IMR-90 (cell line): ENCODE data around the gene HORMAD2. TPM values are rescaled to one million over a fixed set of nuclear protein-coding genes. Genes with fewer than 3 reads are reported as not detected.

Experiments used
- ATAC-seq: fragments of 200-7000 bp; cut with Tn5 transposase; 2 replicates; pipeline ENCODE4 v1.9.1; 2020; ENCODE audit warnings: low read depth, mild to moderate bottlenecking, moderate library complexity
- BruUV-seq: library from RNA; stranded (reverse); fragments of 400-500 nt; replicated peaks from 2 replicates; lab custom pipeline; 2021; lab: Mats Ljungman, UMichigan
- CTCF ChIA-PET: fragments of 300-600 bp; formaldehyde crosslinking; extraction: SDS; loops from one replicate; lab custom pipeline; 2021; ENCODE audit warnings: antibody characterized with exemption; lab: Yijun Ruan, JAX
- POLR2A ChIA-PET: fragments of 300-600 bp; sonication (Branson Sonifier 250); formaldehyde crosslinking; loops from one replicate; lab custom pipeline; 2022; ENCODE audit warnings: antibody characterized with exemption; ENCODE audit not compliant: unreplicated experiment; lab: Charles Lee
- DNase-seq: peaks from one replicate; pipeline ENCODE4 v3.0.0; 2013
- H2AFZ ChIP-seq: replicated peaks from 2 replicates; pipeline ENCODE3; 2013; ENCODE audit warnings: low read length, mild to moderate bottlenecking; ENCODE audit not compliant: poor library complexity
- H2AK5ac ChIP-seq: 2 replicates; pipeline ENCODE4 v1.6.1; 2013; ENCODE audit warnings: low read depth, low read length, inconsistent platforms
- H2AK9ac ChIP-seq: replicated peaks from 2 replicates; pipeline ENCODE3; 2013; ENCODE audit warnings: mild to moderate bottlenecking, low read depth, low read length, moderate library complexity; ENCODE audit not compliant: poor library complexity
- H2BK120ac ChIP-seq: 2 replicates; pipeline ENCODE4 v1.6.1; 2013; ENCODE audit warnings: low read depth, low read length, inconsistent platforms
- H2BK15ac ChIP-seq: 3 replicates; pipeline ENCODE4 v1.6.1; 2013; ENCODE audit warnings: low read depth, low read length, inconsistent platforms
- H2BK20ac ChIP-seq: 2 replicates; pipeline ENCODE4 v1.6.1; 2013; ENCODE audit warnings: low read depth, mild to moderate bottlenecking, inconsistent platforms, low read length, moderate library complexity
- H2BK5ac ChIP-seq: 2 replicates; pipeline ENCODE4 v1.6.1; 2013; ENCODE audit warnings: mild to moderate bottlenecking, low read depth, low read length, inconsistent platforms; ENCODE audit not compliant: poor library complexity, severe bottlenecking
- H3K14ac ChIP-seq: replicated peaks from 2 replicates; pipeline ENCODE4 v1.6.1; 2013; ENCODE audit warnings: low read depth, low read length, inconsistent platforms
- H3K18ac ChIP-seq: 2 replicates; pipeline ENCODE4 v1.6.1; 2013; ENCODE audit warnings: low read depth, low read length, control low read depth
- H3K23ac ChIP-seq: 2 replicates; pipeline ENCODE4 v1.6.1; 2013; ENCODE audit warnings: low read depth, low read length, inconsistent platforms
- H3K27ac ChIP-seq: 2 replicates; pipeline ENCODE4 v1.5.1; 2013; ENCODE audit warnings: mild to moderate bottlenecking, control low read depth, low read length; ENCODE audit not compliant: insufficient read depth
- H3K27me3 ChIP-seq: 2 replicates; pipeline ENCODE4 v1.6.1; 2013; ENCODE audit warnings: low read length; ENCODE audit not compliant: control insufficient read depth, insufficient read depth
- H3K36me3 ChIP-seq: 2 replicates; pipeline ENCODE4 v1.6.1; 2013; ENCODE audit warnings: low read length, mixed read lengths; ENCODE audit not compliant: control insufficient read depth, insufficient read depth
- H3K4ac ChIP-seq: 2 replicates; pipeline ENCODE4 v1.6.1; 2013; ENCODE audit warnings: low read depth, low read length, inconsistent platforms
- H3K4me1 ChIP-seq: 2 replicates; pipeline ENCODE4 v1.6.1; 2013; ENCODE audit warnings: low read length, mixed read lengths; ENCODE audit not compliant: control insufficient read depth, insufficient read depth
- H3K4me2 ChIP-seq: 2 replicates; pipeline ENCODE4 v1.6.1; 2013; ENCODE audit warnings: low read depth, mild to moderate bottlenecking, control low read depth, low read length, moderate library complexity
- H3K4me3 ChIP-seq: 2 replicates; pipeline ENCODE4 v1.5.1; 2013; ENCODE audit warnings: low read depth, mild to moderate bottlenecking, control low read depth, low read length, moderate library complexity; ENCODE audit not compliant: insufficient read depth
- H3K56ac ChIP-seq: 2 replicates; pipeline ENCODE4 v1.6.1; 2013; ENCODE audit warnings: low read length, inconsistent platforms; ENCODE audit not compliant: insufficient read depth; ENCODE audit errors: extremely low read depth
- H3K79me1 ChIP-seq, 2 experiments: 2 replicates each; pipeline ENCODE4 v1.6.1; 2013; ENCODE audit warnings: low read length in 2 of 2, inconsistent platforms in 1 of 2, low read depth in 1 of 2
- H3K9ac ChIP-seq: 2 replicates; pipeline ENCODE4 v1.6.1; 2013; ENCODE audit warnings: low read depth, low read length, control low read depth
- H3K9me1 ChIP-seq: 2 replicates; pipeline ENCODE4 v1.6.1; 2013; ENCODE audit warnings: low read length, inconsistent platforms; ENCODE audit not compliant: insufficient read depth
- H3K9me3 ChIP-seq: 2 replicates; pipeline ENCODE4 v1.6.1; 2013; ENCODE audit warnings: low read length; ENCODE audit not compliant: control insufficient read depth, insufficient read depth
- H4K20me1 ChIP-seq: 2 replicates; pipeline ENCODE4 v1.6.1; 2013; ENCODE audit warnings: low read length, inconsistent platforms; ENCODE audit not compliant: insufficient read depth
- H4K5ac ChIP-seq: 2 replicates; pipeline ENCODE4 v1.6.1; 2013; ENCODE audit warnings: mild to moderate bottlenecking, low read depth, low read length, control low read depth
- H4K8ac ChIP-seq, 2 experiments: 2 replicates each; pipeline ENCODE4 v1.6.1; 2013; ENCODE audit warnings: low read depth in 2 of 2, low read length in 2 of 2, control low read depth in 1 of 2, inconsistent platforms in 1 of 2
- H4K91ac ChIP-seq: 2 replicates; pipeline ENCODE4 v1.6.1; 2013; ENCODE audit warnings: low read depth, low read length, inconsistent platforms; ENCODE audit not compliant: insufficient read depth
- BHLHE40 ChIP-seq: fragments of 150-350 bp; IDR thresholded peaks from 2 replicates; pipeline ENCODE4 v1.6.1; 2016; ENCODE audit warnings: mild to moderate bottlenecking, low read depth, low read length
- CEBPB ChIP-seq: IDR thresholded peaks from 2 replicates; pipeline ENCODE4 v1.6.1; 2012; ENCODE audit warnings: low read depth, low read length, improper control_type of control experiment
- CHD1 ChIP-seq: IDR thresholded peaks from 2 replicates; pipeline ENCODE4 v1.6.1; 2012; ENCODE audit warnings: low read depth, low read length, improper control_type of control experiment
- MAFK ChIP-seq: IDR thresholded peaks from 2 replicates; pipeline ENCODE4 v1.6.1; 2012; ENCODE audit warnings: low read depth, low read length, improper control_type of control experiment
- MAZ ChIP-seq: IDR thresholded peaks from 2 replicates; pipeline ENCODE4 v1.6.1; 2012; ENCODE audit warnings: low read depth, mild to moderate bottlenecking, low read length, improper control_type of control experiment, moderate library complexity, borderline replicate concordance
- MXI1 ChIP-seq: IDR thresholded peaks from 2 replicates; pipeline ENCODE4 v1.6.1; 2012; ENCODE audit warnings: low read depth, mild to moderate bottlenecking, low read length, moderate library complexity, borderline replicate concordance
- RAD21 ChIP-seq: IDR thresholded peaks from 2 replicates; pipeline ENCODE4 v1.6.1; 2012; ENCODE audit warnings: low read length, improper control_type of control experiment
- RCOR1 ChIP-seq: IDR thresholded peaks from 2 replicates; pipeline ENCODE4 v1.6.1; 2012; ENCODE audit warnings: mild to moderate bottlenecking, low read length, improper control_type of control experiment; ENCODE audit not compliant: insufficient replicate concordance
- SMC3 ChIP-seq: fragments of 150-350 bp; IDR thresholded peaks from 2 replicates; pipeline ENCODE4 v1.6.1; 2016; ENCODE audit warnings: low read depth, mild to moderate bottlenecking, antibody characterized with exemption, low read length, moderate library complexity
- WGBS, 2 experiments: methylation state at CpG; one replicate each; pipeline versions ENCODE4 v1.1.5 to v1.1.7; 2013; ENCODE audit warnings: missing lambda C conversion rate in 2 of 2; ENCODE audit not compliant: insufficient read length in 1 of 2; ENCODE audit errors: extremely low coverage in 2 of 2; 5-methylcytosine and 5-hydroxymethylcytosine counted together
- dilution Hi-C: fragments of 300-500 bp; cut with HindIII; formaldehyde crosslinking; loops from one replicate; pipeline ENCODE4 v1.14.3; 2018; ENCODE audit warnings: low sequenced_read_pairs; ENCODE audit not compliant: unreplicated experiment
- in situ Hi-C: fragments of 300-500 bp; cut with MboI; formaldehyde crosslinking; loops from 3 replicates; pipeline ENCODE4 v1.14.3; 2019; ENCODE audit warnings: low sequenced_read_pairs, inconsistent platforms, mixed read lengths
- intact Hi-C: fragments of 100-400 bp; cut with micrococcal nuclease; formaldehyde crosslinking; loops from 2 replicates; pipeline ENCODE4 v1.10.0; 2022
- polyA plus RNA-seq, 3 experiments: library from polyadenylated mRNA; depleted of rRNA; stranded (reverse); fragments of >200 nt; gene quantifications; 2 replicates each; pipeline ENCODE4 v1.2.3, GENCODE V29; 2012; ENCODE audit warnings: low replicate concordance in 1 of 3
- total RNA-seq: library from RNA; depleted of rRNA; stranded (reverse); fragments of >200 nt; gene quantifications from 2 replicates; pipeline ENCODE4 v1.2.3, GENCODE V29; 2012
- TF ChIP-seq, protein P1 (sequence below): fragments of 150-350 bp; IDR thresholded peaks from 2 replicates; pipeline ENCODE4 v1.6.1; 2016; ENCODE audit warnings: low read depth, mild to moderate bottlenecking, low read length, moderate library complexity, borderline replicate concordance

Gene HORMAD2
- total and polyA plus RNA-seq, 2 of the 4 experiments (the other 2 are of a cell fraction), result not detected

DNA sequence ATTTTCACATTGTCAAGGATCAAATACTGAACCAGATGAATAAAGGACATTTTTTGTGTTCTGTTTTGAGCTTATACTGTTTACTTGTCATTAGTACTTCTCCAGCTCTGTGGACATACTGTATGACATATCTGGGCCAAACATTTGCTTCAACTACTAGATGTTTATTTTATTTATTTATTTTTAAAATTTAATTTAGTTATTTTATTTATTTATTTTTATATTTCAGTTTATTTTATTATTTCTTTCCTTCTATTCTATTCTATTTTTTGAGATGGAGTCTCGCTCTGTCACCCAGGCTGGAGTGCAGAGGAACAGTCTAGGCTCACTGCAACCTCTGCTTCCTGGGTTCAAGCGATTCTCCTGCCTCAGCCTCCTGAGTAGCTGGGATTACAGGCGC is 37.0 kb downstream of the HORMAD2 start (continued):
- TF ChIP-seq MAZ, result no peak
- no peak for TF ChIP-seq MXI1
- TF ChIP-seq SMC3, result no peak
- TF ChIP-seq, protein P1, sequence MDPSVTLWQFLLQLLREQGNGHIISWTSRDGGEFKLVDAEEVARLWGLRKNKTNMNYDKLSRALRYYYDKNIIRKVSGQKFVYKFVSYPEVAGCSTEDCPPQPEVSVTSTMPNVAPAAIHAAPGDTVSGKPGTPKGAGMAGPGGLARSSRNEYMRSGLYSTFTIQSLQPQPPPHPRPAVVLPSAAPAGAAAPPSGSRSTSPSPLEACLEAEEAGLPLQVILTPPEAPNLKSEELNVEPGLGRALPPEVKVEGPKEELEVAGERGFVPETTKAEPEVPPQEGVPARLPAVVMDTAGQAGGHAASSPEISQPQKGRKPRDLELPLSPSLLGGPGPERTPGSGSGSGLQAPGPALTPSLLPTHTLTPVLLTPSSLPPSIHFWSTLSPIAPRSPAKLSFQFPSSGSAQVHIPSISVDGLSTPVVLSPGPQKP, result no peak
- no peak for TF ChIP-seq RAD21

DNA sequence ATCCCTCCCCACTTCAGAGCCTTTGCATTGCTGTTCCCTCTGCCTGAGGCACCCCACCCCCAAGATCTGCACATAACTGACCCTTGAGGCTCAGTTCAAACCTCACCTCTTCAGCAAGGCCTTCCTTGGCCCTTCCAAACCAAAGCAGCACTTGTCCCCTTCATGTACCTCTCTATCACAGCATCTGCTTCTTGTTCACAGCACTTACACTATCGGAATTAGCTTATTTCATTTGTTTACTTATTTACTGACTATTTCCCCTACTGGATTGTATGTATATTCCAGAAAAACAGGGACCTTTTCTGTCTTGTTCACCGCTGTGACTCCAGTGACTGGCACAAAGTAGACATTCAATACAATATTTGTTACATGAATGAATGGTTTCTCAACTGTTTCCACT is 38.0 kb downstream of the HORMAD2 start:
- no CpG with 5 or more reads among the region's 2 CpGs for WGBS, 2 experiments
- BruUV-seq, result no TSS peak
- Histone ChIP-seq H3K27me3 (no peaks in the 10 kb centered on the region), H4K8ac (peak overlapping the region; percentile 26 to 46; a peak in 2 of 4 replicates), H3K9me3 (no peaks in the 10 kb centered on the region), H4K91ac (peak overlapping the region; percentile 67; the same call in 1 of the 2 replicates), H3K4me1 (peaks cover 12% of the 10 kb centered on the region), H3K4me2 (no peak overlapping the region), H2AK5ac (peak overlapping the region; percentile 68), H2AK9ac (no peak overlapping the region), H4K5ac (peak overlapping the region; percentile 30; the same call in 1 of the 2 replicates), H3K9me1 (peaks cover 8% of the 10 kb centered on the region), H2BK20ac (peak overlapping the region; percentile 11; the same call in 1 of the 2 replicates), H2BK5ac (no peak overlapping the region), H3K9ac (no peak overlapping the region), H3K18ac (peak overlapping the region; percentile 51), H2AFZ (peak overlapping the region; percentile 63), H2BK120ac (peak overlapping the region; percentile 48), H3K56ac (no peak overlapping the region), H3K27ac (no peak overlapping the region), H3K4me3 (no peak overlapping the region), H3K23ac (no peak overlapping the region), H3K4ac (no peak overlapping the region; the same call in 1 of the 2 replicates), H4K20me1 (no peaks in the 10 kb centered on the region), H3K36me3 (no peaks in the 10 kb centered on the region), H3K14ac (peak overlapping the region; percentile 66; the same call in 1 of the 2 replicates), H2BK15ac (peak overlapping the region; percentile 23; the same call in 1 of the 3 replicates), H3K79me1 (no peaks in the 10 kb centered on the region)
- in situ Hi-C loops (loop anchor here (10.0 kb wide), 1 partner anchor 57 kb away; no protein-coding TSS in a partner anchor), dilution Hi-C loops (no loop called here), intact Hi-C loops (no loop called here)
- DNase-seq (no peak), ATAC-seq (no peak)
- ChIA-PET POLR2A (interaction anchor here (0.6 kb wide), 1 partner anchor 91 kb away, joined by 3 read pairs; no protein-coding TSS in a partner anchor), CTCF (no interaction called here)
- TF ChIP-seq CEBPB, result no peak
- TF ChIP-seq RAD21, result no peak
- TF ChIP-seq RCOR1, result no peak
- no peak for TF ChIP-seq CHD1
- TF ChIP-seq BHLHE40, result no peak
- TF ChIP-seq MAFK, result no peak
- no peak for TF ChIP-seq MAZ
